Naive thymus-derived CD8-positive, alpha-beta T cell (primary cell): Measurements from ENCODE around the gene NANS. TPM values are rescaled to one million over a fixed set of nuclear protein-coding genes. Genes with fewer than 3 reads are reported as not detected.
A peak's percentile ranks its signal among the peaks of the same experiment; 100 is the strongest.
"Not testable (repeated sequence)": the region's sequence is repeated elsewhere in the genome, so short reads cannot be mapped to it uniquely, and the experiment has no call there.

Experiments used
- ATAC-seq, 2 donors: fragments of 150-1000 bp; cut with Tn5 transposase in 1 of 2; sonication (Bioruptor Pico), chemical (Tn5 transposase) in 1 of 2; 1 replicate in 1 of 2; 2 replicates in 1 of 2; pipeline ENCODE4 v1.10.0; 2021; ENCODE audit warnings: mild to moderate bottlenecking in 2 of 2, moderate library complexity in 2 of 2
- POLR2A ChIA-PET: fragments of 350-600 bp; sonication (Branson Sonifier 250); formaldehyde crosslinking; loops from one replicate; lab custom pipeline; 2021; ENCODE audit warnings: antibody characterized with exemption; lab: Charles Lee
- DNase-seq, 10 donors: peaks; one replicate each; pipeline versions ENCODE4 v3.0.0 to v3.0.0-alpha.2; 2020 to 2022
- H3K27ac Mint-ChIP-seq, 10 donors: one replicate each; pipeline ENCODE4 v1.8.0; 2020 to 2022; ENCODE audit warnings: mild to moderate bottlenecking in 10 of 10, mixed read lengths in 10 of 10, moderate library complexity in 4 of 10, inconsistent platforms in 1 of 10
- H3K27me3 Mint-ChIP-seq, 5 donors: one replicate each; pipeline ENCODE4 v1.8.0; 2021 to 2022; ENCODE audit warnings: mixed read lengths in 5 of 5
- H3K36me3 Mint-ChIP-seq, 3 donors: one replicate each; pipeline ENCODE4 v1.8.0; 2020 to 2022; ENCODE audit warnings: mixed read lengths in 3 of 3, mild to moderate bottlenecking in 2 of 3, inconsistent platforms in 1 of 3
- H3K4me1 Mint-ChIP-seq, 4 donors: one replicate each; pipeline ENCODE4 v1.8.0; 2021 to 2022; ENCODE audit warnings: mixed read lengths in 4 of 4
- H3K4me3 Mint-ChIP-seq, 10 donors: one replicate each; pipeline ENCODE4 v1.8.0; 2020 to 2022; ENCODE audit warnings: mild to moderate bottlenecking in 10 of 10, mixed read lengths in 10 of 10, moderate library complexity in 6 of 10, inconsistent platforms in 1 of 10
- H3K9me3 Mint-ChIP-seq, 9 donors: one replicate each; pipeline ENCODE4 v1.8.0; 2020 to 2022; ENCODE audit warnings: mixed read lengths in 9 of 9, mild to moderate bottlenecking in 3 of 9, inconsistent platforms in 1 of 9, moderate library complexity in 1 of 9
- polyA plus RNA-seq, 3 donors: library from polyadenylated mRNA; unstranded; fragments of 300-500 nt; fragmentation: Illumina TruSeq; gene quantifications; one replicate each; pipeline ENCODE4 v1.2.3, GENCODE V29; 2021
- total RNA-seq, 8 experiments: library from RNA in 2 of 8; stranded (reverse) in 2 of 8; gene quantifications; one replicate each; pipeline ENCODE4 v1.2.3 and lab custom pipeline; 2021 to 2026

Gene NANS
- total and polyA plus RNA-seq, 5 experiments from 2014 or later = 15.0 to 32.4 (median 28.9) TPM

DNA sequence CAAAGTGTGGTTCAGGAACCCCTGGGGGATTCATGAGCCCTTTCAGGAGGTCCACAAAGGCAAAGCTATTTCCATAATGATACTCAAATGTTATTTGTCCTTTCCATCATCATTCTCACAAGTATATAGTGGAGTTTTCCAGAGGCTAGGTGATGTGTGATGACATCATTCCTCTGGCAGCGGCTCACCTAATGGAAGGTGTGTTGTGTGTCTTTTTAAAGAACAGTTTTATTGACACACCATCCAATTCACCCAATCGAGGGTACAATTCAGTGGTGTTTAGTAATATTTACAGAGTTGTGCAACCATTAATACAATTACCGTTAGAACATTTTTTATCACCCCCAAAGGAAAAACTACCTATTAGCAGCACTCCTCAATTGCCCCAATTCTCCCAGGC is 9.7 kb downstream of the NANS start:
- Mint-ChIP-seq H3K36me3 (peaks cover 0 to 56% (median 5%) of the 10 kb centered on the region in 3 donors), H3K4me1 (peaks cover 0 to 6% (median 4%) of the 10 kb centered on the region in 4 donors)

DNA sequence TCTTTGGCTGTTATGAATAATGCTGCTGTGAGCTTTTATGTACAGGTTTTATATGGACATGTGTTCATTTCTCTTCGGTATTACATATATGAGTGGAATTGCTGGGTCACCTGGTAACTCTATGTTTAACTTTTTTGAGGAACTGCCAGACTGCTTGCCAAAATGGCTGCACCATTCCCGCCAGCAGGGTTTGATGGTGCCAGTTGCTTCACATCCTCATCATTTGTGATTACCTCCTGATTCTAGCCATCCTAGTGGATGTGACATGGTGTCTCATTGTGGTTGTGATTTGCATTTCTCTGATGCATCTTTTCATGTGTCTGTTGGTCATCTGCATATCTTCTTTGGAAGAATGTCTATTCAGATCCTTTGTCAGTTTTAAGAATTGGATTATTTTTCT is 10.7 kb downstream of the NANS start:
- peaks cover 0 to 6% (median 4%) of the 10 kb centered on the region in 4 donors for H3K4me1 Mint-ChIP-seq
- no peak for DNase-seq
- no peak for ATAC-seq
- H3K27me3 Mint-ChIP-seq = no peaks in the 10 kb centered on the region
- no peak overlapping the region for H3K4me3 Mint-ChIP-seq
- POLR2A ChIA-PET = interaction anchor here (0.7 kb wide), 1 partner anchor 189 kb away, joined by 3 read pairs; no protein-coding TSS in a partner anchor
- H3K27ac Mint-ChIP-seq = peak overlapping the region in 1 of 10 donors; percentile 31
- no peaks in the 10 kb centered on the region for H3K9me3 Mint-ChIP-seq
- H3K36me3 Mint-ChIP-seq = peaks cover 0 to 50% (median 5%) of the 10 kb centered on the region in 3 donors

More for the DNA sequence above, 9.7 kb downstream of the NANS start:
- Mint-ChIP-seq H3K27me3 (no peaks in the 10 kb centered on the region), H3K9me3 (no peaks in the 10 kb centered on the region), H3K27ac (no peak overlapping the region), H3K4me3 (no peak overlapping the region)
- no peak for ATAC-seq
- POLR2A ChIA-PET = interaction anchor here (0.7 kb wide), 1 partner anchor 190 kb away, joined by 3 read pairs; no protein-coding TSS in a partner anchor
- no peak for DNase-seq

DNA sequence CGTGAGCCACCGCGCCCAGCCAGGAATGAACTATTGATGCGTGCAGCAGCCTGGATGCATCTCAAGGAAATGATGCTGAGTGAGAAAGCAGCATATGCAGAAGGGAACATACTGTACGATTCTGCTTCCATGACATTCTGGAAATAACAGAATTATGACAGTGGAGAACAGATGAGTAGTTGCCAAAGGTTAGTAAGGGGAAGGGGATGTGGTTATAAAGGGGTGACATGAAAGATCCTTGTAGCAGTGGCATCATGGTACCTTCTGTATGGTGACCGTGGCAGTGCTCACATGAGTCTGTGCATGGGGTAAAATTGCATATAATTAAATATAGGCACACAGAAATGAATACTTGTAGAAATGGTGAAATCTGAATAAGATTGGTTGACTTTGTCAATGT is 13.0 kb downstream of the NANS start:
- Mint-ChIP-seq H3K4me1 (peaks cover 2 to 12% (median 9%) of the 10 kb centered on the region in 4 donors), H3K27me3 (no peaks in the 10 kb centered on the region), H3K36me3 (peaks cover 0 to 28% (median 5%) of the 10 kb centered on the region in 3 donors), H3K9me3 (no peaks in the 10 kb centered on the region), H3K4me3 (no peak overlapping the region), H3K27ac (peak overlapping the region in 2 of 10 donors; percentile 26 to 41)
- ATAC-seq (no peak), DNase-seq (no peak)
- POLR2A ChIA-PET = interaction anchor here (1.2 kb wide), 1 partner anchor 186 kb away, joined by 3 read pairs; the partner anchor contains the start of gene TBC1D2

DNA sequence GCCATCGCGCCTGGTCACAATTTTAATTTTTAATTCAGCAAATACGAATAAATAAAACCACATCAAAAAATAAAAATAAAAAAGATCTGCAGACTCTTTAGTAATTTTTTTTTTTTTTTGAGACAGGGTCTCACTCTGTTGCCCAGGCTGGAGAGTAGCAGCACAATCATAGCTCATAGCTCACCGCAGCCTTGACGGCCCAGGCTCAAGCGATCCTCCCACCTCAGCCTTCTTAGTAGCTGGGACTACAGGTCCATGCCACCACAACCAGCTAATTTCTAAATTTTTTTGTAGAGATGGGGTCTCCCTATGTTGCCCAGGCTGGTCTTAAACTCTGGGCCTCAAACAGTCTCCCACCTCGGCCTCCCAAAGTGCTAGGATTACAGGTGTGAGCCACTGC is 14.2 kb downstream of the NANS start:
- POLR2A ChIA-PET = interaction anchor here (0.7 kb wide), 1 partner anchor 150 kb away, joined by 3 read pairs; no protein-coding TSS in a partner anchor
- Mint-ChIP-seq H3K9me3 (no peaks in the 10 kb centered on the region), H3K4me1 (peaks cover 2 to 24% (median 20%) of the 10 kb centered on the region in 4 donors), H3K27ac (no peak overlapping the region), H3K27me3 (no peaks in the 10 kb centered on the region), H3K36me3 (peaks cover 0 to 18% (median 4%) of the 10 kb centered on the region in 3 donors), H3K4me3 (no peak overlapping the region)
- no peak for DNase-seq
- no peak for ATAC-seq

DNA sequence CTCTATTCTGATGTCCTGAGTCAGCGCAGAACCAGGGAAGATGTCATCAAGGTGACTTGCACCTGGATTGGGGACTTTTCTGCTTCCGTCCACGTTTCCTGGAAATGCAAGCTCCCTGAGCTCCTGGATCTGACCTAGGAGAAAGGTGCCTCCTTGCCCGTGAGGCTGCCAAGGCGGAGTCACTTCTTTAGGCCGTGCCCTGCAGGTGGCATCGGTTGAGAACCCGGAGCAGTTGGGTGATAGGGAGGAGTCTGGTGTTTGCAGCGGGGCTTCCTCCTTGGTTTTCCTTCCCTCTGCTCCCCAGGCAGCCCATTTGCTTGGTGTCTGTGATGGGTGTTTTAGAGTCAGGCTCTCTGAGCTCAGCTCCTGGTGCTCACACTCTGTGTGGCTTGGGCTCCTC is 15.2 kb downstream of the NANS start:
- H3K27me3 Mint-ChIP-seq = no peaks in the 10 kb centered on the region

DNA sequence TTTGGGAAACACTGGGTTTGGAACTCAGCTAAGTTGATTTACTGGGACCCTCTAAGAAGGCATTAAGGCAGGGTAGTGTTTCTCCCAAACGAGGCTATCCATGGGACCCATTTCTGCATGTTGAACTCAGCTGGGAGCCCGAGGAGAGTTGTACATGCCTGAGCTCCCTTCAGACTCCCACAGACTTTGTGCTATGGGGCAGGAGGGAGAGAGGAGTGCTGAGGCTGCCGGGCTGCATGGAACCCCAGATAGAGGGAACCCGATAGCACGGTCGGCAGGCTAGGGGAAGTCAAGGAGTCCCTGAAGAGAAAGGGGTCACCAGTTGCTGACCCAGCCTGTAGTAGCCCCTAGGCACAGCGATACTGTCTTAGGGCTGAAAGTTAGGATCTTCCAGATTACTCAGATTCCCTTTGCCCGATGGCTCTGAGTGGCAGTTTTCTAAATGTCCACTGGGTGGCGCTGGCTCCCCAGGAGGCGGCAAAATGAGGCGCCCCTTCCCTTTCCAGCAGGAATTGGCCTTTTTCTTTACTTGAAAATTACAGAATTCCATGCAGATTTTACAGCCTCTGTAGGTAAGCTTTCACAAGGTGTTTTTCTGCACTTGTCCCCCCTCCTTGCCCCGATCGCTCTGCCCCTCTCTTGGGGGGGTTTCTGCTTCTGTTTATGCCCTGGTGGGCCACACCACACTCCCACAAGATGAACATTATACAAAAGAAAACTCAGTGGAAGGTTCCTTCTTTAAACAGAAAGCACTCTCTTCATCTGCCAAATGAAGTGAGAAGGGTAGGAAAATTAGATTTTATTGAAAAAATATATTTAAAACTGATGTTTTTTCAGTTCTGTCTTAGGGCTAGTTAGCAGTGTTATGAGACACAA is 17.8 kb downstream of the NANS start:
- Mint-ChIP-seq H3K27ac (peak overlapping the region; percentile 93 to 98 (median 96)), H3K36me3 (peaks cover 0 to 20% (median 9%) of the 10 kb centered on the region in 3 donors), H3K27me3 (no peaks in the 10 kb centered on the region), H3K4me1 (peaks cover 5 to 48% (median 37%) of the 10 kb centered on the region in 4 donors), H3K4me3 (peak overlapping the region in 9 of 10 donors; percentile 52 to 84 (median 66)), H3K9me3 (no peaks in the 10 kb centered on the region)
- ATAC-seq = no peak
- POLR2A ChIA-PET = interaction anchor here (0.6 to 3.2 kb wide), 9 partner anchors 28 to 189 kb away, joined by 3 to 22 read pairs (median 6); partner anchors contain the start of genes CORO2A, TBC1D2, TRIM14 and TRMO
- peak; percentile 46 to 80 (median 69) for DNase-seq

More for the DNA sequence above, 15.2 kb downstream of the NANS start:
- Mint-ChIP-seq H3K4me1 (peaks cover 0 to 34% (median 30%) of the 10 kb centered on the region in 4 donors), H3K27ac (no peak overlapping the region), H3K36me3 (peaks cover 0 to 11% (median 0%) of the 10 kb centered on the region in 3 donors), H3K4me3 (no peak overlapping the region), H3K9me3 (no peaks in the 10 kb centered on the region)
- no peak for DNase-seq
- POLR2A ChIA-PET = interaction anchor here (0.8 to 1.2 kb wide), 2 partner anchors 30 to 185 kb away, joined by 3 to 6 read pairs; no protein-coding TSS in a partner anchor
- ATAC-seq = no peak

DNA sequence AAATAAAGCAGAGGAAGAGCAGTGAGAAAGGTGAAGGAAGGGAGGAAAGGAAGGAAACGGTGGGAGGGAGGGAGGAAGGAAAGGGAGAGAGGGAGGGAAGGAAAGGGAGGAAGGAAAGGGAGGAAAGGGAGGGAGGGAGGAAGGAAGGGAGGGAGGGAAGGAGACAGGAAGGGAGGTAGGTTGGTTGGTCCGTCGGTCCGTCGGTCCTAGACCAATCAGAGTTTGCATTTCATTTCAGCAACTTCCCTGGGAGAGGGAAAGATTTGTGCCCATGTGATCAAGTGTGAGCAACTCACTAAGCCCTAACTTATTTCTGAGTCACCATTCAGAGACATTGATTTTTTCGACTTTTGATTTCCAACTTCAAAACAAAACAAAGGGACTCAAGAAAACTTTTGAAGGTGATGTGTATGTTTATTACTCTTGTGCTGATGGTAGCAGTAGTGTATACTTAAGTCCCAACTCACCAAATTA is 18.8 kb downstream of the NANS start:
- Mint-ChIP-seq H3K4me3 (peak overlapping the region; percentile 19 to 75 (median 65)), H3K27ac (peak overlapping the region; percentile 93 to 98 (median 96)), H3K4me1 (peaks cover 5 to 45% (median 36%) of the 10 kb centered on the region in 4 donors), H3K27me3 (no peaks in the 10 kb centered on the region), H3K9me3 (no peaks in the 10 kb centered on the region), H3K36me3 (peaks cover 0 to 27% (median 9%) of the 10 kb centered on the region in 3 donors)
- DNase-seq (peak in 1 of 10 donors; percentile 11), ATAC-seq (peak; percentile 53 to 56)
- POLR2A ChIA-PET = interaction anchor here (1.0 to 3.2 kb wide), 6 partner anchors 27 to 181 kb away, joined by 3 to 22 read pairs (median 8); partner anchors contain the start of genes CORO2A, TBC1D2, TRIM14 and TRMO

DNA sequence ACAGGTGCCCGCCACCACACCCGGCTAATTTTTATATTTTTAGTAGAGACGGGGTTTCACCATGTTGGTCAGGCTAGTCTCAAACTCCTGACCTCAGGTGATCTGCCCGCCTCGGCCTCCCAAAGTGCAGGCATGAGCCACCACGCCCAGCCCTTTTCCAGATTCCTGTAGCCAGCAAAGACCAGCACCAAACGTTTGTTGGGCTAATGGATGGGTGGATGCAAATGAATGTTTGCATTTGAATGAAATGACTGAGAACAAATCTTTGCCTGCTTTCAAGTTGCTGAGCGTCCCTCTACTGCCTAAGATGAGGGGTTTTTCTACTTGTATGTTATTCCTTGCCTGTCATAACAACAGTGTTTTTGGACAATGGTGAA is 20.0 kb downstream of the NANS start:
- not testable (repeated sequence) for ATAC-seq, H3K9me3 Mint-ChIP-seq, DNase-seq, H3K27me3 Mint-ChIP-seq
- Mint-ChIP-seq H3K27ac (peak overlapping the region; percentile 93 to 98 (median 96)), H3K36me3 (peaks cover 0 to 34% (median 9%) of the 10 kb centered on the region in 3 donors), H3K4me3 (peak overlapping the region in 1 of 10 donors; percentile 14), H3K4me1 (peaks cover 7 to 52% (median 42%) of the 10 kb centered on the region in 4 donors)
- POLR2A ChIA-PET = interaction anchor here (0.6 to 2.9 kb wide), 8 partner anchors 30 to 194 kb away, joined by 3 to 18 read pairs (median 4); partner anchors contain the start of genes CORO2A and TRIM14

DNA sequence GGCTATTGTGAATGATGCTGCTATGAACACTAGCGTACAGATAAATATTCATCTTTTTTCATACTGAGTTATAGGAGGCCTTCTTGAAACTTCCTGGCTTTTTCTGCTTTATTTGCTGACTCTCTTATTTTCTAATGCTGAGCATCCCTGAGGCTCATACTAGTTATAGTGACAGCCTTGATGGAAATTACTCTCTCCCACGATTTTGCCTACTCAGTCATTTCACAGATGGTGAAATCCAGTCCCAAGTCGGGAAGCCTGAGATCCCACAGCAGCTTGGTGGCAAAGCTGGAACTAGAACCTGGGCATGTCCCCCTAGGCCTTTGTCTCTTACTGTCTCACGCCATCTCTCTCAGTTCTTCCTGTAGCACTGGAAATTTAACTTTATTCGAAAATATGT is 22.4 kb downstream of the NANS start:
- Mint-ChIP-seq H3K9me3 (no peaks in the 10 kb centered on the region), H3K27ac (peak overlapping the region in 9 of 10 donors; percentile 56 to 89 (median 76)), H3K4me3 (no peak overlapping the region), H3K36me3 (peaks cover 0 to 56% (median 11%) of the 10 kb centered on the region in 3 donors), H3K4me1 (peaks cover 13 to 75% (median 58%) of the 10 kb centered on the region in 4 donors), H3K27me3 (no peaks in the 10 kb centered on the region)
- POLR2A ChIA-PET = interaction anchor here (1.0 to 2.4 kb wide), 2 partner anchors 23 to 39 kb away, joined by 3 to 11 read pairs; partner anchors contain the start of gene TRIM14
- no peak for DNase-seq
- ATAC-seq = no peak

DNA sequence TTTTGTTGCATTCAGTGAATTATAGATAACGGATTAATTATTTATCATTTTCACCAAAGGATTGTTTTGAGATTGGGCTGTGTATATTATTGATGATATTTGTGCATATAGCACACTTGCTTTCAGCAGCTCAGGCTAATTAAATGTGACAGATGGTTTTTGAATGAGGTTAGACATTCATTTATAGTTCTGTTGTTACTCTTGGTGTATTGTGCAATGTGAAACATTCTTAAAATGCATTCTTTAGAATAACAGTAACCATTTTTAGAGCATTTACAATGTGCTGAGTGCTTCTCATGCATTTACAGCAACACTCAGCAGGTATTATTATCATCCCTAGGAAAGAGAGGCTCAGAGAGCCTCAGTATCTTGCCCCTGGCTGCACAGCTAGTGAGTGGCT is 23.8 kb downstream of the NANS start:
- POLR2A ChIA-PET = interaction anchor here (0.8 to 1.1 kb wide), 5 partner anchors 12 to 176 kb away, joined by 3 read pairs; no protein-coding TSS in a partner anchor
- peak overlapping the region in 6 of 10 donors; percentile 4 to 85 (median 38) for H3K27ac Mint-ChIP-seq
- no peaks in the 10 kb centered on the region for H3K9me3 Mint-ChIP-seq
- DNase-seq = no peak
- no peak overlapping the region for H3K4me3 Mint-ChIP-seq
- H3K4me1 Mint-ChIP-seq = peaks cover 14 to 69% (median 46%) of the 10 kb centered on the region in 4 donors
- peaks cover 0 to 68% (median 13%) of the 10 kb centered on the region in 3 donors for H3K36me3 Mint-ChIP-seq
- no peak for ATAC-seq
- H3K27me3 Mint-ChIP-seq = no peaks in the 10 kb centered on the region

DNA sequence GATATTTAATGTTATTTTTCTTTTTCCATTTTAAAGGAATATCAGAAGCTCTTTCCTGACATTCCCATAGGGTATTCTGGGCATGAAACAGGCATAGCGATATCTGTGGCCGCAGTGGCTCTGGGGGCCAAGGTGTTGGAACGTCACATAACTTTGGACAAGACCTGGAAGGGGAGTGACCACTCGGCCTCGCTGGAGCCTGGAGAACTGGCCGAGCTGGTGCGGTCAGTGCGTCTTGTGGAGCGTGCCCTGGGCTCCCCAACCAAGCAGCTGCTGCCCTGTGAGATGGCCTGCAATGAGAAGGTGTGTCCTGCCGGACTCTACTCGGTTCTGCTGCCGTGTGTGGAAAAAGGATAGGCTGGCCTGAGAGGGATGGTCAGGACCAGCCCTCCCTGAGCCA is 24.2 kb downstream of the NANS start:
- Mint-ChIP-seq H3K36me3 (peaks cover 0 to 72% (median 13%) of the 10 kb centered on the region in 3 donors), H3K4me1 (peaks cover 14 to 69% (median 43%) of the 10 kb centered on the region in 4 donors), H3K9me3 (no peaks in the 10 kb centered on the region), H3K27ac (peak overlapping the region in 9 of 10 donors; percentile 28 to 93 (median 83)), H3K4me3 (peak overlapping the region in 1 of 10 donors; percentile 6), H3K27me3 (no peaks in the 10 kb centered on the region)
- ATAC-seq (no peak), DNase-seq (no peak)
- POLR2A ChIA-PET = interaction anchor here (0.8 to 1.1 kb wide), 4 partner anchors 12 to 176 kb away, joined by 3 read pairs; no protein-coding TSS in a partner anchor
